ENCODE results near the gene SARS1. TPM values are rescaled to one million over a fixed set of nuclear protein-coding genes. Genes with fewer than 3 reads are reported as not detected.

SARS1 gene
- total and polyA plus RNA-seq, 4 donors, result 57.5 to 132 (median 92.8) TPM

DNA sequence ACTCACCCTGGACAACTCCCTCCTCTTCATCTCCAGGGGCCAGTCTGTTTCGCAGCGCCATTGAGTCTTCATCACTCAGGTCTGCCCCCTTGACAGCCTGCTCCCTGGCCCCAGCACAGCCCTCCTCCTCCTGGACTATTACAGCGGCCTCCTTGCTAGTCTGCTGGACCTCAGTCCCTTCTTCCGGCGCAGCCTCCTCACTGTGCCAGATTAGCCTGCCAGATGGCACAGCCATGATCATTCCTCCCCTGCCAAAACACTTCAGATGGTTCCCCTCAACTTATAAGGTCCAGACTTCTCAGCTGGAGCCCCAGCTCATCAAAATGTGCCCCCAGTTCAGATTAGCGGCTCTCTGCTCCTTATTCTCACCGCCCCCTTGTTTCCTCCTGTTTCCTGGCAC lies 28.7 kb downstream of the SARS1 start:
- no peak for DNase-seq (ENCODE audit: low spot score)
- Histone ChIP-seq H3K9ac (ENCODE audit: low read depth in 1 of 2, low read length in 2 of 2) (no peak overlapping the region), H3K9me3 (ENCODE audit: control insufficient read depth in 4 of 4, low read length in 3 of 4) (no peaks in the 10 kb centered on the region), H3K36me3 (ENCODE audit: control insufficient read depth in 4 of 4, insufficient read depth in 3 of 4, low read depth in 1 of 4, low read length in 3 of 4) (peaks cover 0 to 18% (median 12%) of the 10 kb centered on the region in 4 donors), H3K27ac (ENCODE audit: low read depth in 1 of 2, low read length in 2 of 2) (no peak overlapping the region), H3K4me1 (ENCODE audit: control insufficient read depth in 4 of 4, insufficient read depth in 4 of 4, low read length in 3 of 4) (peaks cover 0 to 16% (median 5%) of the 10 kb centered on the region in 4 donors), H3K4me3 (ENCODE audit: low read depth in 1 of 3, low read length in 3 of 3) (no peak overlapping the region), H3K27me3 (ENCODE audit: control insufficient read depth in 4 of 4, insufficient read depth in 4 of 4, low read length in 3 of 4) (no peaks in the 10 kb centered on the region)
- 68% methylated on average over 7 of the region's 7 CpGs for WGBS
- TF ChIP-seq EGR1 (IDR thresholded peaks at IDR 0.05; ENCODE audit: low read depth in 2 of 2) (no peak), YY1 (IDR thresholded peaks at IDR 0.05) (no peak), RXRA (IDR thresholded peaks at IDR 0.05) (no peak), NR2F2 (IDR thresholded peaks at IDR 0.05) (no peak), HNF4G (IDR thresholded peaks at IDR 0.05) (no peak), HNF4A (conservative IDR thresholded peaks at IDR 0.05) (no peak), FOXA2 (IDR thresholded peaks at IDR 0.05) (no peak), RAD21 (IDR thresholded peaks at IDR 0.05) (no peak), GABPA (IDR thresholded peaks at IDR 0.05 in 1 of 2, conservative IDR thresholded peaks at IDR 0.05 in 1 of 2) (no peak), FOXA1 (IDR thresholded peaks at IDR 0.05) (no peak), TAF1 (conservative IDR thresholded peaks at IDR 0.05) (no peak), JUND (IDR thresholded peaks at IDR 0.05) (no peak)
- TF ChIP-seq, protein P1, sequence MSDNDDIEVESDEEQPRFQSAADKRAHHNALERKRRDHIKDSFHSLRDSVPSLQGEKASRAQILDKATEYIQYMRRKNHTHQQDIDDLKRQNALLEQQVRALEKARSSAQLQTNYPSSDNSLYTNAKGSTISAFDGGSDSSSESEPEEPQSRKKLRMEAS (IDR thresholded peaks at IDR 0.05), result no peak
- TF ChIP-seq, protein P2, sequence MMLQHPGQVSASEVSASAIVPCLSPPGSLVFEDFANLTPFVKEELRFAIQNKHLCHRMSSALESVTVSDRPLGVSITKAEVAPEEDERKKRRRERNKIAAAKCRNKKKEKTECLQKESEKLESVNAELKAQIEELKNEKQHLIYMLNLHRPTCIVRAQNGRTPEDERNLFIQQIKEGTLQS (IDR thresholded peaks at IDR 0.05), result no peak
- TF ChIP-seq, protein P3, sequence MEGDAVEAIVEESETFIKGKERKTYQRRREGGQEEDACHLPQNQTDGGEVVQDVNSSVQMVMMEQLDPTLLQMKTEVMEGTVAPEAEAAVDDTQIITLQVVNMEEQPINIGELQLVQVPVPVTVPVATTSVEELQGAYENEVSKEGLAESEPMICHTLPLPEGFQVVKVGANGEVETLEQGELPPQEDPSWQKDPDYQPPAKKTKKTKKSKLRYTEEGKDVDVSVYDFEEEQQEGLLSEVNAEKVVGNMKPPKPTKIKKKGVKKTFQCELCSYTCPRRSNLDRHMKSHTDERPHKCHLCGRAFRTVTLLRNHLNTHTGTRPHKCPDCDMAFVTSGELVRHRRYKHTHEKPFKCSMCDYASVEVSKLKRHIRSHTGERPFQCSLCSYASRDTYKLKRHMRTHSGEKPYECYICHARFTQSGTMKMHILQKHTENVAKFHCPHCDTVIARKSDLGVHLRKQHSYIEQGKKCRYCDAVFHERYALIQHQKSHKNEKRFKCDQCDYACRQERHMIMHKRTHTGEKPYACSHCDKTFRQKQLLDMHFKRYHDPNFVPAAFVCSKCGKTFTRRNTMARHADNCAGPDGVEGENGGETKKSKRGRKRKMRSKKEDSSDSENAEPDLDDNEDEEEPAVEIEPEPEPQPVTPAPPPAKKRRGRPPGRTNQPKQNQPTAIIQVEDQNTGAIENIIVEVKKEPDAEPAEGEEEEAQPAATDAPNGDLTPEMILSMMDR (IDR thresholded peaks at IDR 0.05; ENCODE audit: low read depth, low read length, missing input control), result no peak
- TF ChIP-seq, protein P4, sequence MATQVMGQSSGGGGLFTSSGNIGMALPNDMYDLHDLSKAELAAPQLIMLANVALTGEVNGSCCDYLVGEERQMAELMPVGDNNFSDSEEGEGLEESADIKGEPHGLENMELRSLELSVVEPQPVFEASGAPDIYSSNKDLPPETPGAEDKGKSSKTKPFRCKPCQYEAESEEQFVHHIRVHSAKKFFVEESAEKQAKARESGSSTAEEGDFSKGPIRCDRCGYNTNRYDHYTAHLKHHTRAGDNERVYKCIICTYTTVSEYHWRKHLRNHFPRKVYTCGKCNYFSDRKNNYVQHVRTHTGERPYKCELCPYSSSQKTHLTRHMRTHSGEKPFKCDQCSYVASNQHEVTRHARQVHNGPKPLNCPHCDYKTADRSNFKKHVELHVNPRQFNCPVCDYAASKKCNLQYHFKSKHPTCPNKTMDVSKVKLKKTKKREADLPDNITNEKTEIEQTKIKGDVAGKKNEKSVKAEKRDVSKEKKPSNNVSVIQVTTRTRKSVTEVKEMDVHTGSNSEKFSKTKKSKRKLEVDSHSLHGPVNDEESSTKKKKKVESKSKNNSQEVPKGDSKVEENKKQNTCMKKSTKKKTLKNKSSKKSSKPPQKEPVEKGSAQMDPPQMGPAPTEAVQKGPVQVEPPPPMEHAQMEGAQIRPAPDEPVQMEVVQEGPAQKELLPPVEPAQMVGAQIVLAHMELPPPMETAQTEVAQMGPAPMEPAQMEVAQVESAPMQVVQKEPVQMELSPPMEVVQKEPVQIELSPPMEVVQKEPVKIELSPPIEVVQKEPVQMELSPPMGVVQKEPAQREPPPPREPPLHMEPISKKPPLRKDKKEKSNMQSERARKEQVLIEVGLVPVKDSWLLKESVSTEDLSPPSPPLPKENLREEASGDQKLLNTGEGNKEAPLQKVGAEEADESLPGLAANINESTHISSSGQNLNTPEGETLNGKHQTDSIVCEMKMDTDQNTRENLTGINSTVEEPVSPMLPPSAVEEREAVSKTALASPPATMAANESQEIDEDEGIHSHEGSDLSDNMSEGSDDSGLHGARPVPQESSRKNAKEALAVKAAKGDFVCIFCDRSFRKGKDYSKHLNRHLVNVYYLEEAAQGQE (IDR thresholded peaks at IDR 0.05), result no peak

DNA sequence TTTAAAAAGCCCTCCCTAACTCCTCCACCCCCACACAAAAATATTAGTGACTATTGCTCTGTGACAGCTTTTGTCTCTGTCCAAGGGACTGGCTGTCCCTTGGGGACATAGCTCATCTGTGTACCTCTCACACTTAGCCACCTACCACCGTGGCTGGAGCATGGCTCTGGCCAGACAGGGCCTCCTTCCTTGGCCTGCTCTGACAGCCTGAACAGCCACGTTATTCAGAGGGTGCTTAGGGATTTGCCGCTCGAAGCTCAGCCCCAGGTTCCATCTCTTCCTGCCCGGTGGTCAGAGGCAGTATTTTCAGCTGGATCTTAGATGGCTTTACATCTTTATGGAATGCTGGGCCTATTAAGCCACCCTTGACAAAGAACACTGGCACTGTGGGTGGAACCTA lies 29.5 kb downstream of the SARS1 start:
- Histone ChIP-seq H3K4me1 (ENCODE audit: control insufficient read depth in 4 of 4, insufficient read depth in 4 of 4, low read length in 3 of 4) (peaks cover 0 to 16% (median 5%) of the 10 kb centered on the region in 4 donors), H3K4me3 (ENCODE audit: low read depth in 1 of 3, low read length in 3 of 3) (no peak overlapping the region), H3K27me3 (ENCODE audit: control insufficient read depth in 4 of 4, insufficient read depth in 4 of 4, low read length in 3 of 4) (no peaks in the 10 kb centered on the region), H3K9me3 (ENCODE audit: control insufficient read depth in 4 of 4, low read length in 3 of 4) (no peaks in the 10 kb centered on the region), H3K27ac (ENCODE audit: low read depth in 1 of 2, low read length in 2 of 2) (no peak overlapping the region), H3K36me3 (ENCODE audit: control insufficient read depth in 4 of 4, insufficient read depth in 3 of 4, low read depth in 1 of 4, low read length in 3 of 4) (peaks cover 0 to 10% (median 4%) of the 10 kb centered on the region in 4 donors), H3K9ac (ENCODE audit: low read depth in 1 of 2, low read length in 2 of 2) (no peak overlapping the region)
- TF ChIP-seq SP1 (IDR thresholded peaks at IDR 0.05), result no peak
- no peak for TF ChIP-seq HNF4A (conservative IDR thresholded peaks at IDR 0.05)
- no peak for TF ChIP-seq FOXA1 (IDR thresholded peaks at IDR 0.05)
- no peak for TF ChIP-seq JUND (IDR thresholded peaks at IDR 0.05)
- no peak for TF ChIP-seq HNF4G (IDR thresholded peaks at IDR 0.05)
- TF ChIP-seq FOXA2 (IDR thresholded peaks at IDR 0.05), result no peak
- TF ChIP-seq GABPA (IDR thresholded peaks at IDR 0.05 in 1 of 2, conservative IDR thresholded peaks at IDR 0.05 in 1 of 2), result no peak
- TF ChIP-seq, protein P5, sequence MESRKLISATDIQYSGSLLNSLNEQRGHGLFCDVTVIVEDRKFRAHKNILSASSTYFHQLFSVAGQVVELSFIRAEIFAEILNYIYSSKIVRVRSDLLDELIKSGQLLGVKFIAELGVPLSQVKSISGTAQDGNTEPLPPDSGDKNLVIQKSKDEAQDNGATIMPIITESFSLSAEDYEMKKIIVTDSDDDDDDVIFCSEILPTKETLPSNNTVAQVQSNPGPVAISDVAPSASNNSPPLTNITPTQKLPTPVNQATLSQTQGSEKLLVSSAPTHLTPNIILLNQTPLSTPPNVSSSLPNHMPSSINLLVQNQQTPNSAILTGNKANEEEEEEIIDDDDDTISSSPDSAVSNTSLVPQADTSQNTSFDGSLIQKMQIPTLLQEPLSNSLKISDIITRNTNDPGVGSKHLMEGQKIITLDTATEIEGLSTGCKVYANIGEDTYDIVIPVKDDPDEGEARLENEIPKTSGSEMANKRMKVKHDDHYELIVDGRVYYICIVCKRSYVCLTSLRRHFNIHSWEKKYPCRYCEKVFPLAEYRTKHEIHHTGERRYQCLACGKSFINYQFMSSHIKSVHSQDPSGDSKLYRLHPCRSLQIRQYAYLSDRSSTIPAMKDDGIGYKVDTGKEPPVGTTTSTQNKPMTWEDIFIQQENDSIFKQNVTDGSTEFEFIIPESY (IDR thresholded peaks at IDR 0.05), result no peak
- TF ChIP-seq NR2F2 (IDR thresholded peaks at IDR 0.05), result no peak
- TF ChIP-seq YY1 (IDR thresholded peaks at IDR 0.05), result no peak
- TF ChIP-seq, protein P2 (IDR thresholded peaks at IDR 0.05), result no peak
- TF ChIP-seq RAD21 (IDR thresholded peaks at IDR 0.05), result no peak
- TF ChIP-seq, protein P4 (IDR thresholded peaks at IDR 0.05), result no peak
- 83% methylated on average over 5 of the region's 5 CpGs for WGBS
- no peak for DNase-seq (ENCODE audit: low spot score)
